BE2C (cell line): ENCODE results near the gene DHRS7B.
"Not testable (repeated sequence)": the region's sequence is repeated elsewhere in the genome, so short reads cannot be mapped to it uniquely, and the experiment has no call there.

Source experiments
- DNase-seq: peaks from one replicate; pipeline ENCODE4 v3.0.0-alpha.2; 2020
- H3K27me3 ChIP-seq: fragments of 250-450 bp; sonication (Bioruptor Pico); 2 replicates; pipeline ENCODE4 v1.5.1; 2020; ENCODE audit warnings: mild to moderate bottlenecking
- H3K36me3 ChIP-seq: fragments of 250-450 bp; sonication (Bioruptor Pico); 2 replicates; pipeline ENCODE4 v1.5.1; 2020; ENCODE audit warnings: mild to moderate bottlenecking
- H3K4me1 ChIP-seq: fragments of 250-450 bp; sonication (Bioruptor Pico); 2 replicates; pipeline ENCODE4 v1.5.1; 2020
- H3K4me3 ChIP-seq: 2 replicates; pipeline ENCODE4 v1.5.1; 2011; ENCODE audit warnings: low read depth, low read length
- H3K9me3 ChIP-seq: fragments of 250-450 bp; sonication (Bioruptor Pico); 2 replicates; pipeline ENCODE4 v1.5.1; 2020
- CTCF ChIP-seq: IDR thresholded peaks from 2 replicates; pipeline ENCODE4 v1.5.1; 2012; ENCODE audit warnings: mild to moderate bottlenecking, low read depth, low read length

The DHRS7B gene

GRCh38 chr17:21131137-21131536, 4.4 kb downstream of the DHRS7B start:
- H3K27me3 ChIP-seq, result no peaks in the 10 kb centered on the region
- H3K9me3 ChIP-seq, result no peaks in the 10 kb centered on the region
- no peaks in the 10 kb centered on the region for H3K36me3 ChIP-seq
- DNase-seq, result no peak
- TF ChIP-seq CTCF, result no peak
- H3K4me3 ChIP-seq, result no peak overlapping the region
- H3K4me1 ChIP-seq, result no peaks in the 10 kb centered on the region

DNA sequence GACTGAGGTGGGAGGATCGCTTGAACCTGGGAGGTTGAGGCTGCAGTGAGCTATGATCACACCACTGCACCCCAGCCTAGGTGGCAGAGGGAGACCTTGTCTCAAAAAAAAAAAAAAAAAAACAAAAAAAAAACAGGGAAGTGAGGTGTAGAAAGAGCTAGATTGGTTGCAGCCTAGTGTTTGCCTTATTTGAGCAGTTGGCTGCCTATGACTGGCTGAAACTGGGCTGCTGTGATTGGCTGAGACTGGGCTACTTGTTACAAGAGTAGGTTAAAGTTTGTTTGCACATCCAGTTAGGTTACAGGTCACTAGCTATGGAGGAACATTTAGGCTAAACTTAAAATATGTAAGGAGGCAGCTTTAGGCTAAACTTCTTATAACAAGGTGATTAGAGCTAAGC, 5.7 kb downstream of the DHRS7B start:
- Histone ChIP-seq H3K9me3 (no peaks in the 10 kb centered on the region), H3K36me3 (no peaks in the 10 kb centered on the region), H3K27me3 (no peaks in the 10 kb centered on the region), H3K4me3 (no peak overlapping the region), H3K4me1 (no peaks in the 10 kb centered on the region)
- DNase-seq, result no peak
- no peak for TF ChIP-seq CTCF

- Histone ChIP-seq H3K9me3 (no peaks in the 10 kb centered on the region), H3K27me3 (no peaks in the 10 kb centered on the region), H3K36me3 (no peaks in the 10 kb centered on the region), H3K4me3 (no peak overlapping the region), H3K4me1 (no peaks in the 10 kb centered on the region)
- TF ChIP-seq CTCF, result no peak
- no peak for DNase-seq
Measured at GRCh38 chr17:21134559-21134958, 7.8 kb downstream of the DHRS7B start.

DNA sequence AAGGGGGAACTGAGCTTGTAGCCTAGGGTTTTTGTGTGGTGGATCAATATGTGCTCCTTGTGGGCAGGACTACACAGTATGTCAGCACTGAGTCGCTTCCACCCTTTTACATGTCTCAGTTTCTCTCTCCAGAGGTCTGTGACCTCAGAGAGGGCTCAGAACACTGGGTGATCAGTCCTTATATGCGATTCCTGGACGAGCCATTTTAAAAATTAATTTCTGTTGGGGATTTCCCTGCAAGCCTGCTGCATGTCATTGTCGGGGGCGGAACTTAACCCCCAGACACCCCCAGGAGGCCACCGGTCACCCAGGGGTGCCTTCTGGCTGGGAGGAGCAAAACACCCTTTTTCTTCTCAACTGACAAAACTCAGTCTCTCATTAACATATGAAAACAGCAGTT, 14.1 kb downstream of the DHRS7B start:
- H3K4me3 ChIP-seq, result no peak overlapping the region
- no peak for DNase-seq
- no peak for TF ChIP-seq CTCF
- no peaks in the 10 kb centered on the region for H3K9me3 ChIP-seq
- H3K36me3 ChIP-seq, result no peaks in the 10 kb centered on the region
- H3K4me1 ChIP-seq, result no peaks in the 10 kb centered on the region
- no peaks in the 10 kb centered on the region for H3K27me3 ChIP-seq

DNA sequence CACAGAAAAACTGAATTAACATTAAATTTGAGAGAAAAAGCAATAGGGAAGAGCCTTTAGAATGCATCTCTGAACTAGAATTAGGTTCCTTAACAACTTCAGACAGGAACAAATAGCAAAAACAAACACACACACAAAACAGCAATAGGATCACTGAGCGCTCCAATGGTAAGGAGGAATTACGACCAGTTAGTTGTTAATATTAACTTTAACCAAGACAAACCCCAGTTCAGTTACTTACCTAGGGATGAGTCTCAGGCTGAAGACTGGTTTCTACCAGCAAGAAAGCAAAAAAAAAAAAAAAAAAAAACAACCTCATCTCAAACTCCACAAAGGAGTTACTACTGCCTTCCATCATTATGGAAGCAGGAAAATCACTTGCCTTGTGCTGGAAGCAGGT, 14.6 kb downstream of the DHRS7B start:
- TF ChIP-seq CTCF, result no peak
- DNase-seq, result no peak
- Histone ChIP-seq H3K4me1 (no peaks in the 10 kb centered on the region), H3K4me3 (no peak overlapping the region), H3K36me3 (no peaks in the 10 kb centered on the region), H3K27me3 (no peaks in the 10 kb centered on the region), H3K9me3 (no peaks in the 10 kb centered on the region)

DNA sequence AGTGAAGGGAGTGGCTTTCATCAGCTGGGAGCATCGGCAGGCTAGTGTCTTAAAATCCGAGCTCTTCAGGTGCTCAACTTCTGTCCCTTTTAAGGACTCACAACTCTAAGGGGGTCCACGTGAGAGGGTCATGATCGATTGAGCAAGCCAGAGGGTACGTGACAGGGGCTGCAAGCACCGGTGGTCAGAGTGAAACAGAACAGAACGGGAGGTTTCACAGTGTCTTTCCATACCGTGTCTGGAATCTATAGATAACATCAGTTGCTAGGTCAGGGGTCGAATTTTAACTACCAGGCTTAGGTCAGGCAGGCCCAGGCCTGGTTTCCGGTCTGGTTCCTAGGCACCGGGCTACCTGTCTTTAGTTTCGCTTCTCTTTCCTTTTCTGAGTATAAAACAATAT, 15.3 kb downstream of the DHRS7B start:
- DNase-seq, H3K4me3 ChIP-seq, H3K4me1 ChIP-seq, H3K9me3 ChIP-seq, H3K27me3 ChIP-seq, H3K36me3 ChIP-seq: not testable (repeated sequence)

- H3K36me3 ChIP-seq, result no peaks in the 10 kb centered on the region
- no peak overlapping the region for H3K4me3 ChIP-seq
- no peaks in the 10 kb centered on the region for H3K9me3 ChIP-seq
- no peak for TF ChIP-seq CTCF
- no peak for DNase-seq
- no peaks in the 10 kb centered on the region for H3K4me1 ChIP-seq
- H3K27me3 ChIP-seq, result no peaks in the 10 kb centered on the region
Measured at GRCh38 chr17:21143695-21144094, 16.9 kb downstream of the DHRS7B start.

DNA sequence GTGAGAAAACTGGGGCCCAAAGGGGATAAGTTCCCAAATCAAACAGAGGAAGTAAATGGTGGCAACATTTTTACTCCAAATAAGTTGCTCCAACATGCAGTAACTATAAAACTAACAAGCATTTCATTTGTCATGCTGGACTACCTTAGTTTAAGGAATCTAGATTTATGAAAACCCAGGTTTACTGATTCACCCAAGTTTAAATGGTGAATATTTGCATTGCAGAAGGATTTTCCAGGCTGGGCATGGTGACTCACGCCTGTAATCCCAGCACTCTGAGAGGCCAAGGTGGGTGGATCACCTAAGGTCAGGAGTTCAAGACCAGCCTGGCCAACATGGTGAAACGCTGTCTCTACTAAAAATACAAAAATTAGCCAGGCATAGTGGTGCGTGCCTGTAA, 17.5 kb downstream of the DHRS7B start:
- H3K4me1 ChIP-seq, H3K4me3 ChIP-seq, H3K27me3 ChIP-seq, H3K36me3 ChIP-seq, DNase-seq, H3K9me3 ChIP-seq: not testable (repeated sequence)
